HEK293 (cell line): Measurements from ENCODE around the gene ABCC10.

Experiments used
- EGR2 ChIP-seq: fragments of 450-650 bp; formaldehyde crosslinking; IDR thresholded peaks from 2 replicates; pipeline ENCODE4 v1.5.1; 2016; ENCODE audit warnings: low read depth, missing biosample characterization, missing genetic modification characterization
- GLIS2 ChIP-seq: fragments of 450-650 bp; formaldehyde crosslinking; IDR thresholded peaks from 2 replicates; pipeline ENCODE4 v1.5.1; 2016; ENCODE audit warnings: missing biosample characterization, missing genetic modification characterization
- HIC1 ChIP-seq: fragments of 450-650 bp; formaldehyde crosslinking; IDR thresholded peaks from 2 replicates; pipeline ENCODE4 v1.5.1; 2016; ENCODE audit warnings: missing biosample characterization, missing genetic modification characterization
- KLF1 ChIP-seq: fragments of 450-650 bp; formaldehyde crosslinking; IDR thresholded peaks from 2 replicates; pipeline ENCODE4 v1.5.1; 2016; ENCODE audit warnings: missing biosample characterization, missing genetic modification characterization
- KLF10 ChIP-seq: fragments of 450-650 bp; IDR thresholded peaks from 2 replicates; pipeline ENCODE4 v1.5.1; 2018; ENCODE audit warnings: missing biosample characterization, mild to moderate bottlenecking, missing genetic modification characterization
- PRDM6 ChIP-seq: fragments of 450-650 bp; formaldehyde crosslinking; IDR thresholded peaks from 2 replicates; pipeline ENCODE4 v1.5.1; 2017; ENCODE audit warnings: missing biosample characterization, missing genetic modification characterization
- TSHZ1 ChIP-seq: fragments of 450-650 bp; formaldehyde crosslinking; IDR thresholded peaks from 2 replicates; pipeline ENCODE4 v1.5.1; 2016; ENCODE audit warnings: missing biosample characterization, missing genetic modification characterization, borderline replicate concordance
- ZBTB11 ChIP-seq: fragments of 450-650 bp; formaldehyde crosslinking; conservative IDR thresholded peaks from 2 replicates; pipeline ENCODE4 v1.5.1; 2016; ENCODE audit warnings: low read depth, missing biosample characterization, missing genetic modification characterization
- ZFP37 ChIP-seq: fragments of 450-650 bp; formaldehyde crosslinking; IDR thresholded peaks from 2 replicates; pipeline ENCODE4 v1.5.1; 2016; ENCODE audit warnings: missing biosample characterization, missing genetic modification characterization
- ZNF133 ChIP-seq: fragments of 450-650 bp; formaldehyde crosslinking; IDR thresholded peaks from 2 replicates; pipeline ENCODE4 v1.5.1; 2016; ENCODE audit warnings: missing biosample characterization, missing genetic modification characterization
- ZNF146 ChIP-seq: fragments of 450-650 bp; formaldehyde crosslinking; IDR thresholded peaks from 2 replicates; pipeline ENCODE4 v1.5.1; 2016; ENCODE audit warnings: missing biosample characterization, missing genetic modification characterization
- ZNF175 ChIP-seq: fragments of 450-650 bp; formaldehyde crosslinking; IDR thresholded peaks from 2 replicates; pipeline ENCODE4 v1.5.1; 2016; ENCODE audit warnings: missing biosample characterization, missing genetic modification characterization
- ZNF302 ChIP-seq: fragments of 450-650 bp; formaldehyde crosslinking; IDR thresholded peaks from 2 replicates; pipeline ENCODE4 v1.5.1; 2016; ENCODE audit warnings: missing biosample characterization, missing genetic modification characterization, low read depth
- ZNF341 ChIP-seq: fragments of 450-650 bp; formaldehyde crosslinking; IDR thresholded peaks from 2 replicates; pipeline ENCODE4; 2016; ENCODE audit warnings: low read depth, missing biosample characterization, missing genetic modification characterization
- ZNF354C ChIP-seq: fragments of 450-650 bp; formaldehyde crosslinking; IDR thresholded peaks from 2 replicates; pipeline ENCODE4 v1.5.1; 2016; ENCODE audit warnings: missing biosample characterization, missing genetic modification characterization, low read depth, borderline replicate concordance
- ZNF391 ChIP-seq: fragments of 450-650 bp; formaldehyde crosslinking; IDR thresholded peaks from 2 replicates; pipeline ENCODE4 v1.5.1; 2016; ENCODE audit warnings: low read depth, missing biosample characterization, missing genetic modification characterization, borderline replicate concordance
- ZNF416 ChIP-seq: fragments of 450-650 bp; formaldehyde crosslinking; IDR thresholded peaks from 2 replicates; pipeline ENCODE4 v1.5.1; 2016; ENCODE audit warnings: missing biosample characterization, missing genetic modification characterization
- ZNF501 ChIP-seq: fragments of 450-650 bp; formaldehyde crosslinking; IDR thresholded peaks from 2 replicates; pipeline ENCODE4 v1.5.1; 2016; ENCODE audit warnings: missing biosample characterization, missing genetic modification characterization
- ZNF548 ChIP-seq: fragments of 450-650 bp; formaldehyde crosslinking; IDR thresholded peaks from 2 replicates; pipeline ENCODE4 v1.5.1; 2016; ENCODE audit warnings: missing biosample characterization, missing genetic modification characterization
- ZNF580 ChIP-seq: fragments of 450-650 bp; formaldehyde crosslinking; IDR thresholded peaks from 2 replicates; pipeline ENCODE4 v1.5.1; 2016; ENCODE audit warnings: missing biosample characterization, missing genetic modification characterization
- ZNF585B ChIP-seq: fragments of 450-650 bp; formaldehyde crosslinking; IDR thresholded peaks from 2 replicates; pipeline ENCODE4 v1.5.1; 2016; ENCODE audit warnings: missing biosample characterization, missing genetic modification characterization
- ZNF639 ChIP-seq: fragments of 450-650 bp; formaldehyde crosslinking; IDR thresholded peaks from 2 replicates; pipeline ENCODE4 v1.5.1; 2016; ENCODE audit warnings: missing biosample characterization, missing genetic modification characterization
- ZNF660 ChIP-seq: fragments of 450-650 bp; IDR thresholded peaks from 2 replicates; pipeline ENCODE4 v1.5.1; 2018; ENCODE audit warnings: missing biosample characterization, mild to moderate bottlenecking, missing genetic modification characterization
- ZSCAN5A ChIP-seq: fragments of 450-650 bp; formaldehyde crosslinking; IDR thresholded peaks from 2 replicates; pipeline ENCODE4 v1.5.1; 2016; ENCODE audit warnings: missing biosample characterization, missing genetic modification characterization

The ABCC10 gene

GRCh38 chr6:43427406-43428111 is at the start of gene ABCC10 (continued):
- no peak for TF ChIP-seq ZNF416 (tag by site-specific recombination)
- TF ChIP-seq KLF1 (tag by site-specific recombination), result peak; percentile 84
- TF ChIP-seq ZFP37, result peak; percentile 82
- TF ChIP-seq HIC1 (tag by site-specific recombination), result peak; percentile 70
- TF ChIP-seq ZSCAN5A (tag by site-specific recombination), result 0 out of 2 replicates have a peak, but pooled peaks have one; percentile 47
- no peak for TF ChIP-seq ZNF354C (tag by site-specific recombination)
- no peak for TF ChIP-seq ZNF391 (tag by site-specific recombination)
- TF ChIP-seq ZNF585B, result no peak
- TF ChIP-seq ZNF133 (tag by site-specific recombination), result no peak
- no peak for TF ChIP-seq ZNF302 (tag by site-specific recombination)
- TF ChIP-seq ZNF146 (tag by site-specific recombination), result no peak; the same call in 1 of the 2 replicates
- no peak for TF ChIP-seq ZNF175
- TF ChIP-seq ZNF639 (tag by site-specific recombination), result 0 out of 2 replicates have a peak, but pooled peaks have one; percentile 39
- TF ChIP-seq EGR2 (tag by site-specific recombination), result no peak
- TF ChIP-seq KLF10 (tag by site-specific recombination), result 0 out of 2 replicates have a peak, but pooled peaks have one; percentile 46
- peak; percentile 60 for TF ChIP-seq ZNF660 (tag by site-specific recombination)
- TF ChIP-seq TSHZ1 (tag by site-specific recombination), result no peak
- peak; percentile 67; the same call in 1 of the 2 replicates for TF ChIP-seq ZNF501 (tag by site-specific recombination)
- peak; percentile 87 for TF ChIP-seq GLIS2 (tag by site-specific recombination)
- peak; percentile 83 for TF ChIP-seq ZNF580 (tag by site-specific recombination)
- TF ChIP-seq PRDM6 (tag by site-specific recombination), result no peak
- TF ChIP-seq ZNF548 (tag by site-specific recombination), result no peak
- peak; percentile 100 for TF ChIP-seq ZNF341 (tag by site-specific recombination)
- peak; percentile 94 for TF ChIP-seq ZBTB11 (tag by site-specific recombination)
